RCC 7860 (cell line): ENCODE data around the gene DNAJC17.

Experiments
- DNase-seq: peaks from one replicate; pipeline ENCODE4 v3.0.0-alpha.2; 2015; ENCODE audit warnings: low spot score
- FAIRE-seq: peaks from 2 replicates; lab custom pipeline; 2012; peaks lifted over from hg19 to GRCh38; lab: Jason Lieb, UNC

The DNAJC17 gene, protein sequence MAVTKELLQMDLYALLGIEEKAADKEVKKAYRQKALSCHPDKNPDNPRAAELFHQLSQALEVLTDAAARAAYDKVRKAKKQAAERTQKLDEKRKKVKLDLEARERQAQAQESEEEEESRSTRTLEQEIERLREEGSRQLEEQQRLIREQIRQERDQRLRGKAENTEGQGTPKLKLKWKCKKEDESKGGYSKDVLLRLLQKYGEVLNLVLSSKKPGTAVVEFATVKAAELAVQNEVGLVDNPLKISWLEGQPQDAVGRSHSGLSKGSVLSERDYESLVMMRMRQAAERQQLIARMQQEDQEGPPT

DNA sequence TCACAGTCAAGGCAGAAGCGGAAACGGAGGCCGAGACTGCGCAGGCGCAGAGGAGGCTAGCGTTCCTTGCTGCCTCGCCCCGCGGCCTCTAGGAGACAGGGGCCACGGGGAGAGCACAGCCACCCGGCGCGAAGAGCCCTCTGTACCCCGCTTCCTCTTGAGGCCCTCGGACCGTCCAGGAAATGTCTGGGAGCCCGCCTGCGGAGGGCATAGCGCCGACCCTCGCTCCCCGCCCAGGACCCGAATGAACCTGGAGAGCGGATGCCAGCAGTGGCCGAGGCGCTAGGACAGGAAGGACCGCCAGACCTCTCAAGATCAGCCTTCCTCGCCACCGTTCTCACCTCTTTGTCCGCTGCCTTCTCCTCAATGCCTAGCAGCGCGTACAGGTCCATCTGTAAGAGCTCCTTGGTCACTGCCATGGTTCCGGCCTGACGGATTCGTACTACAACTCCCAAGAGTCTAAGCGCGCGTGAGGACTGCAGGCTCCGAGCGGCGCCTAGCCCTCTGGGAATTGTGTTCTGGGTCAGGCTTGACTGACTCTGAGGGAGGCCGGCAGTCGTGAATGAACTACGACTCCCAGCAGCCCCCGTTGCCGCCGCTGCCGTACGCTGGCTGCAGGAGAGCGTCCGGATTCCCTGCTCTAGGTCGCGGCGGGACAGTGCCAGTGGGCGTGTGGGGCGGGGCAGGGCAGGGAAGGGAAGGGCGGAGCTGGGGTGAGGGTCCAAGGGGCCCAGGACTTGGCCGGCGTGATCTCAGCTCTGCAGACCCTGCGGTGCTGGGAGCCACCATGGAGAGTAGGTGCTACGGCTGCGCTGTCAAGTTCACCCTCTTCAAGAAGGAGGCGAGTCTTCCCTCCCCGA is at the start of gene DNAJC17, which contains the start of gene ZFYVE19:
Gene DNAJC17, minus strand, starts transcription at position 446 of the 860 bp plus-strand sequence. Its CDS starts 27 bp downstream, at position 419.
Gene ZFYVE19, plus strand, starts transcription at position 62 of the 860 bp plus-strand sequence. Its CDS starts 501 bp downstream, at position 563.
- DNase-seq (peak; percentile 93), FAIRE-seq (peak; percentile 77)

DNA sequence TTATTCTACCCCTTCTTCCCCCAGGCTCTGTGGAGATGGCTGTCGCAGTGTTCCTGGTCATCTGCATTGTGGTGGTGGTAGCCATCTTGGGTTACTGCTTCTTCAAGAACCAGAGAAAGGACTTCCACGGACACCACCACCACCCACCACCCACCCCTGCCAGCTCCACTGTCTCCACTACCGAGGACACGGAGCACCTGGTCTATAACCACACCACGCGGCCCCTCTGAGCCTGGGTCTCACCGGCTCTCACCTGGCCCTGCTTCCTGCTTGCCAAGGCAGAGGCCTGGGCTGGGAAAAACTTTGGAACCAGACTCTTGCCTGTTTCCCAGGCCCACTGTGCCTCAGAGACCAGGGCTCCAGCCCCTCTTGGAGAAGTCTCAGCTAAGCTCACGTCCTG is 49.5 kb upstream of the DNAJC17 start:
- DNase-seq, result no peak
- FAIRE-seq, result no peak

- DNase-seq, result no peak
- FAIRE-seq, result no peak
Observed at GRCh38 chr15:40855706-40856234, 48.5 kb upstream of the DNAJC17 start.

DNA sequence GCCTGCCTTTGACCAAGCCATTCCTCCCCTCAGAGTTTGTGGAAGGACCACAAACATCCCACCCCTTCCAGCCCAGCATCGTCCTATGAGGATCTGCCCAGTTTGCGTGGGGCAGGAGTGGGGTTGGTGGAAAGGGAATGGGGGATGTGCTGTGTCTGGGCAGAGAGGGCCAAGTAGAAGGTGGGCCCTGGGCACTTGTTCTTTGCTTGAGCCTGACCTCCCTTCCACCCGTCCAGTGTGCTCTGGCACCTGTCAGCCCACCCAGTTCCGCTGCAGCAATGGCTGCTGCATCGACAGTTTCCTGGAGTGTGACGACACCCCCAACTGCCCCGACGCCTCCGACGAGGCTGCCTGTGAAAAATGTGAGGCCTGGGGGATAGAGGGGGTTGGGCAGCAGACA is 46.9 kb upstream of the DNAJC17 start:
- FAIRE-seq, result no peak
- DNase-seq, result no peak

GRCh38 chr15:40853241-40853890 is 46.1 kb upstream of the DNAJC17 start:
- DNase-seq (no peak), FAIRE-seq (no peak)

DNA sequence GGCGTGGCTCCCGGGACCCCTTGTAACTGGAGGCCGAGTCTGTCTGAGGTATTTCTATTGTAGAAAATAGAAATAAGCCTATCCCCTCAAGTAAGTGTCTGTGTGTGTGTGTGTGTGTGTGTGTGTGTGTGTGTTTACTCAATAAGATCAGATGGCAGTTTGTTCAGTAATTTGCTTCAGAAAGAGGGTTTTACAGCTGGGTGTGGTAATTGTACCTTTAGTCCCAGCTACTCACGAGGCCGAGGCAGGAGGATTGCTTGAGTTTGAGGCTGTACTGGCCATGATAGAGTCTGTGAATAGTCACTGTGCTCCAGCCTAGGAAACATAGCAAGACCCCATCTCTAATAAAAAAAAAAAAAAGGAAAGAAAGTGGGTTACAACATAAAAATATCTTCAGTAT is 45.3 kb upstream of the DNAJC17 start:
- DNase-seq (no peak), FAIRE-seq (no peak)

- DNase-seq (no peak), FAIRE-seq (no peak)
Observed at GRCh38 chr15:40850576-40851112, 43.4 kb upstream of the DNAJC17 start.

- FAIRE-seq (no peak), DNase-seq (no peak)
Observed at GRCh38 chr15:40847223-40847961, 40.1 kb upstream of the DNAJC17 start.

GRCh38 chr15:40846841-40847222 is 39.6 kb upstream of the DNAJC17 start:
- no peak for FAIRE-seq
- no peak for DNase-seq

- no peak for DNase-seq
- FAIRE-seq, result no peak
Observed at GRCh38 chr15:40845511-40846284, 38.4 kb upstream of the DNAJC17 start.

GRCh38 chr15:40845036-40845435 is 37.8 kb upstream of the DNAJC17 start:
- no peak for FAIRE-seq

GRCh38 chr15:40844696-40845030 is 37.4 kb upstream of the DNAJC17 start:
- no peak for FAIRE-seq
- no peak for DNase-seq

More at GRCh38 chr15:40845036-40845435, 37.8 kb upstream of the DNAJC17 start:
- DNase-seq, result no peak

GRCh38 chr15:40843885-40844695 is 36.8 kb upstream of the DNAJC17 start, which contains the start of gene SPINT1:
SPINT1 (plus strand) TSS chr15:40844048; CDS start chr15:40844555, 507 bp downstream.
- DNase-seq, result no peak
- no peak for FAIRE-seq

DNA sequence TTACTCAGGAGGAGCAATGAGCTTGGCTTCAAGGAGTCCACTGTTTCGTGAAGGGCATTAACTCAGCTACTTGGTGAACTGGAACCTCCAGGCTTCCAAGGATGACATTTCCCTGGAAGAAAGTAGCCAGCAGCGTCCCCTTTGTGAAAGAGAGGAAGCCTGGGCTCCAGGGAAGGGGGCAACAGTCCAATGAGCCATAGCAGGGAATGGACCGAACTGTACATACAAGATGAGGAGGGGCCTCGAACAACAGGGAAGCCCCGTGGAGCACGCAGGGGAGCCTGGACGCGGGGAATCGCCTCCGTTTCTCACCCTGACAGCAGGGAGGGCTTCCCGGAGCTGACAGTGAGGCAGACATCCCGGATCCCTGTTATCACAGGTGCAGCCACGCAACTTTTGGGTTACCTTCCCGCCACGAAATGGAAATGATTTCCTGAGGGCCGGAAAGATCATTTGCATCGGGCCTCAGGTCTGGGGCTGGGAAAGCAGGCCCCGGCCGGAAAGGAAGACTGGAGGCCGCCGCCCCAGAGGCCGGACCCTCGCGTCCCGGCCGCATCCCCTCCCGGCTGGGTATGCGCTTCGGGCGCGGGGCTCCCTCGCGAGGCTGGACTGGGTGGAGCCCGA is 36.1 kb upstream of the DNAJC17 start:
- FAIRE-seq, result no peak
- no peak for DNase-seq

DNA sequence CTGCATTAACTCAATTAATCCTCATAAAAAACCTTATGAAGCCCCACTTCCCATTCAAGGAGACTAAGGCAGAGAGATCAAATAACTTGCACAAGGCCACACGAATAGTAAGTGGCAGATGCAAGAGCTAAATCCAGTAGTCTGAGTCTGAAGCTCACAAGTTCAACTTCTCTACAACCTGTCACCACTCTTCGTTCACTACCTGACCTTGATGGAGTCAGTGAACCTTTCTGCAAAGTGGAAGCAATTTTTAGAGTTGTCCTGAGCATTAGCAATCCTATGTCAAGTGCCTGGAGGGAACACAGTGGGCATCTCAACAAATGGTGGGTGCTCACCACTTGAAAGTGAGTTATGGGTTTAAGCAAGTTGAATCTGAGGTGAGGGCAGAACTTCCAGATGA is 34.5 kb upstream of the DNAJC17 start:
- FAIRE-seq (no peak), DNase-seq (no peak)

DNA sequence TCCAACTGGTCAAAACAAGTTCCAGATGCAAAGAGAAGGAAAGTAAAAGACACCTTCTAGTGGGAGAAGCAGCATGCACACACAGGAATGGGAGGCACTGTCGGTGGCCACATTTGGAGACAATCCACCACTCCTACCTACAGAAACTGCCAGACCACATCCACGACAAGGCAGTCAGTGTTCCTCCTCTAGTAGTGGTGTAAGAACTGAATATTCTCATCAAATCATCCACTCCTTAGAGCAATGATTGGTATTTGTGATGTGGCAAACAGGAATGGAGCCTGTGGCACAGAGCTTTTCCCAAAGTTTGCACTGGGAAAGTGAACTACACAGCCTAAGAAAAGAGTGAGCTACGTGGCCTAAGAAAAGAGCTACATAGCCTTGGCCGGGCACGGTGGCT is 31.5 kb upstream of the DNAJC17 start:
- FAIRE-seq (no peak), DNase-seq (no peak)

- FAIRE-seq, result no peak
- DNase-seq, result no peak
Observed at GRCh38 chr15:40836020-40836419, 28.7 kb upstream of the DNAJC17 start.

- FAIRE-seq, result no peak
- DNase-seq, result no peak
Observed at GRCh38 chr15:40832903-40833302, 25.6 kb upstream of the DNAJC17 start.
